HepG2 (cell line): Measurements from ENCODE around the gene RPP14. TPM values are rescaled to one million over a fixed set of nuclear protein-coding genes. Genes with fewer than 3 reads are reported as not detected.
A peak's percentile ranks its signal among the peaks of the same experiment; 100 is the strongest.

Experiments used
- ATAC-seq: fragments of 200-7000 bp; cut with Tn5 transposase; 3 replicates; pipeline ENCODE4 v1.9.1; 2020; ENCODE audit warnings: mild to moderate bottlenecking, moderate library complexity
- BruUV-seq: library from RNA; stranded (reverse); fragments of 400-500 nt; replicated peaks from 2 replicates; lab custom pipeline; 2021; lab: Mats Ljungman, UMichigan
- CTCF ChIA-PET: fragments of 300-600 bp; formaldehyde crosslinking; extraction: SDS; loops from one replicate; lab custom pipeline; 2021; ENCODE audit warnings: low total read pairs, inconsistent platforms, low intra/inter-chr PET ratio; lab: Yijun Ruan, JAX
- POLR2A ChIA-PET: fragments of 350-600 bp; sonication (Branson Sonifier 250); formaldehyde crosslinking; loops from one replicate; lab custom pipeline; 2020; ENCODE audit warnings: antibody characterized with exemption, inconsistent platforms; lab: Yijun Ruan, JAX
- DNase-seq: peaks from one replicate; pipeline ENCODE4 v3.0.0-alpha.2; 2015; ENCODE audit warnings: low spot score
- FAIRE-seq: peaks from 3 replicates; lab custom pipeline; 2011; peaks lifted over from hg19 to GRCh38; lab: Jason Lieb, UNC
- H2AFZ ChIP-seq: one replicate; pipeline ENCODE4 v1.6.1; 2011; ENCODE audit warnings: low read length, inconsistent platforms
- H3K27ac ChIP-seq: fragments of 300-600 bp; 3 replicates; pipeline ENCODE4 v1.8.0; 2011; ENCODE audit warnings: mixed run types, mild to moderate bottlenecking, mixed read lengths, low read length, inconsistent platforms; ENCODE audit not compliant: insufficient read depth; ENCODE audit errors: extremely low read length
- H3K27me3 ChIP-seq, 2 experiments: fragments of 200-600 bp in 1 of 2; 2 replicates in 1 of 2; 3 replicates in 1 of 2; pipeline versions ENCODE4 v1.6.0 to v1.8.0; 2011; ENCODE audit warnings: low read length in 2 of 2, mild to moderate bottlenecking in 2 of 2, moderate library complexity in 2 of 2, inconsistent platforms in 1 of 2; ENCODE audit not compliant: insufficient read depth in 2 of 2, control insufficient read depth in 1 of 2
- H3K36me3 ChIP-seq, 2 experiments: fragments of 200-600 bp in 1 of 2; replicated peaks in 1 of 2; 2 replicates in 1 of 2; 3 replicates in 1 of 2; pipeline versions ENCODE4 v1.5.1 to v1.8.0; 2011; ENCODE audit warnings: low read length in 2 of 2, inconsistent platforms in 1 of 2; ENCODE audit not compliant: insufficient read depth in 2 of 2, control insufficient read depth in 1 of 2
- H3K4me1 ChIP-seq: 2 replicates; pipeline ENCODE4 v1.5.1; 2012; ENCODE audit warnings: low read length, inconsistent platforms; ENCODE audit not compliant: insufficient read depth
- H3K4me2 ChIP-seq: 2 replicates; pipeline ENCODE4 v1.6.0; 2011; ENCODE audit warnings: low read depth, low read length, inconsistent platforms
- H3K4me3 ChIP-seq, 3 experiments: fragments of 200-600 bp in 1 of 3; sonication (generic), shearing (Covaris generic) in 1 of 3; replicated peaks in 1 of 3; 2 replicates each; pipeline ENCODE4 v1.5.1; 2011 to 2016; ENCODE audit warnings: low read length in 3 of 3, inconsistent platforms in 2 of 3, low read depth in 2 of 3, mild to moderate bottlenecking in 2 of 3, control low read depth in 1 of 3, mixed read lengths in 1 of 3; ENCODE audit not compliant: insufficient read depth in 1 of 3
- H3K79me2 ChIP-seq: one replicate; pipeline ENCODE4 v1.6.1; 2011; ENCODE audit warnings: low read length, inconsistent platforms; ENCODE audit not compliant: insufficient read depth
- H3K9ac ChIP-seq: 2 replicates; pipeline ENCODE4 v1.6.0; 2011; ENCODE audit warnings: mild to moderate bottlenecking, low read depth, low read length, inconsistent platforms; ENCODE audit not compliant: insufficient read depth
- H3K9me3 ChIP-seq: 2 replicates; pipeline ENCODE4 v1.5.1; 2012; ENCODE audit warnings: mild to moderate bottlenecking, low read length
- H4K20me1 ChIP-seq: 2 replicates; pipeline ENCODE4 v1.6.0; 2011; ENCODE audit warnings: inconsistent platforms, mild to moderate bottlenecking, low read length, moderate library complexity; ENCODE audit not compliant: insufficient read depth
- AGO1 ChIP-seq: fragments of 200-400 bp; formaldehyde crosslinking; IDR thresholded peaks from 2 replicates; pipeline ENCODE4 v1.6.1; 2017; ENCODE audit warnings: mild to moderate bottlenecking, low read depth, low read length, moderate library complexity; ENCODE audit not compliant: poor library complexity, severe bottlenecking
- ARNTL ChIP-seq: sonication (generic); formaldehyde crosslinking; IDR thresholded peaks from 2 replicates; pipeline ENCODE4 v1.4.0; 2020; ENCODE audit warnings: mild to moderate bottlenecking, missing genetic modification reagents
- HNRNPL ChIP-seq: fragments of 200-400 bp; formaldehyde crosslinking; IDR thresholded peaks from 2 replicates; pipeline ENCODE4 v1.6.1; 2017; ENCODE audit warnings: mild to moderate bottlenecking, low read depth, low read length
- MTF1 ChIP-seq: sonication (generic); formaldehyde crosslinking; IDR thresholded peaks from 2 replicates; pipeline ENCODE4 v1.5.0; 2020; ENCODE audit warnings: missing genetic modification reagents
- PAX8 ChIP-seq: sonication (generic); formaldehyde crosslinking; IDR thresholded peaks from 2 replicates; pipeline ENCODE4 v1.8.0; 2022; ENCODE audit warnings: mild to moderate bottlenecking, missing genetic modification reagents, borderline replicate concordance
- RAD21 ChIP-seq: fragments of 450-650 bp; formaldehyde crosslinking; IDR thresholded peaks from 2 replicates; pipeline ENCODE4 v1.5.0; 2020; ENCODE audit warnings: mild to moderate bottlenecking
- RBFOX2 ChIP-seq: fragments of 200-400 bp; formaldehyde crosslinking; IDR thresholded peaks from 2 replicates; pipeline ENCODE4 v1.6.1; 2017; ENCODE audit warnings: low read depth, mild to moderate bottlenecking, low read length
- SMC3 ChIP-seq: IDR thresholded peaks from 2 replicates; pipeline ENCODE4 v1.6.1; 2011; ENCODE audit warnings: low read length, improper control_type of control experiment
- STAG1 ChIP-seq: sonication (generic); formaldehyde crosslinking; IDR thresholded peaks from 2 replicates; pipeline ENCODE4 v1.4.0; 2020; ENCODE audit warnings: missing genetic modification reagents
- SYNCRIP ChIP-seq: fragments of 200-400 bp; formaldehyde crosslinking; IDR thresholded peaks from 2 replicates; pipeline ENCODE4 v1.6.1; 2018; ENCODE audit warnings: mild to moderate bottlenecking, low read depth, low read length; ENCODE audit not compliant: insufficient read depth
- ZNF484 ChIP-seq: sonication (generic); formaldehyde crosslinking; IDR thresholded peaks from 2 replicates; pipeline ENCODE4 v1.5.1; 2020; ENCODE audit warnings: mild to moderate bottlenecking, low read depth, missing genetic modification reagents, borderline replicate concordance
- WGBS: methylation state at CpG from one replicate; pipeline ENCODE4 v1.1.6; 2017; ENCODE audit warnings: low lambda C conversion rate; 5-methylcytosine and 5-hydroxymethylcytosine counted together
- in situ Hi-C: cut with HindIII; loops from 2 replicates; pipeline ENCODE4 v1.10.0; 2017; ENCODE audit warnings: low pct_unique_long_range_greater_than_20kb; ENCODE audit not compliant: extremely low pct_ligation_motif_present
- intact Hi-C: fragments of 100-400 bp; cut with micrococcal nuclease; formaldehyde crosslinking; loops from one replicate; pipeline ENCODE4 v1.10.0; 2022; ENCODE audit not compliant: unreplicated experiment
- polyA plus RNA-seq, 8 experiments: library from polyadenylated mRNA; depleted of rRNA in 3 of 8; stranded (reverse) in 7 of 8; unstranded in 1 of 8; fragments of >200 nt; fragmentation: Illumina TruSeq in 4 of 8; extraction: Trizol in 4 of 8; gene quantifications; 2 replicates each; pipeline versions ENCODE4 v1.2.1 to v1.2.3, GENCODE V29; 2011 to 2016; ENCODE audit warnings: low read depth in 4 of 8, missing spikeins in 1 of 8, mixed read lengths in 1 of 8; ENCODE audit not compliant: insufficient read depth in 1 of 8
- total RNA-seq, 5 experiments: library from RNA; depleted of rRNA; stranded (reverse); fragments of >200 nt; fragmentation: Illumina TruSeq; extraction: Trizol; gene quantifications; 2 replicates each; pipeline ENCODE4 v1.2.3, GENCODE V29; 2016; ENCODE audit warnings: low read depth in 1 of 5
- TF ChIP-seq, protein P1 (sequence below): sonication (generic); formaldehyde crosslinking; IDR thresholded peaks from 2 replicates; pipeline ENCODE4 v1.9.0; 2021; ENCODE audit warnings: missing genetic modification reagents, mild to moderate bottlenecking, borderline replicate concordance
- TF ChIP-seq, protein P2 (sequence below): IDR thresholded peaks from 2 replicates; pipeline ENCODE4 v1.6.1; 2012; ENCODE audit warnings: low read depth, low read length, improper control_type of control experiment
- TF ChIP-seq, protein P3 (sequence below): sonication (generic); formaldehyde crosslinking; IDR thresholded peaks from 2 replicates; pipeline ENCODE4 v1.5.0; 2020; ENCODE audit warnings: mild to moderate bottlenecking, missing genetic modification reagents, moderate library complexity
- TF ChIP-seq, protein P4 (sequence below): sonication (generic); formaldehyde crosslinking; IDR thresholded peaks from 2 replicates; pipeline ENCODE4 v1.4.0; 2020; ENCODE audit warnings: missing genetic modification reagents, mild to moderate bottlenecking, borderline replicate concordance

The RPP14 gene
- total and polyA plus RNA-seq, 2 of the 13 experiments (the other 11 are each of a cell fraction or from before 2014, with no cell fraction given): 15.4 to 16.2 TPM

DNA sequence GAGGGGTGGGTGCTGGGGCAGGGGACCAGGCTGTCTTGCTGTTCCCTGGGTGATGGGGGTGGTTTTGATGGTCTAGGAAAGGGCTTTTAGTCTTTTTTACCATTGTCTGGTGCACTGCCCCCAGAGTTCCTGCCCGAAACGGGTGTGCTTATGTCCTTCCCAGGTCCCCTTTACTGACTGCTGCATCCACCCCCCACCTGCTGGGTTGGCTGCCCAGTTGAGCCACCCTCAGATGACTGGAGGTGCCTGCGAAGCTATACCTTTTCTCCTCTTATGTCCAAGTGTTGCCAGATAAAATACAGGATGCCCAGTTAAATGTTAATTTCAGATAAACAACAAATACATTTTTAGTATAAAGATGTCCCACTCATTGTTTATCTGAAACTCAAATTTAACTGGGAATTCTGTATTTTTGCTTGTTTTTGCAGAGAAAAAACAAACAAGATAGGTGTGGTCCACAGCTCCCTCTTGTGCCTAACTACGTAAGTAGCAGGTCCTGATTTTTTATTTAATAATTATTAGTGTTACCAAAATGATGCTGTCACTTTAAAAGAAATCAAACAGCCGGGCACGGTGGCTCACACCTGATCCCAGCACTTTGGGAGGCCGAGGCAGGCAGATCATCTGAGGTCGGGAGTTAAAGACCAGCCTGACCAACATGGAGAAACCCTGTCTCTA, 6.1 kb upstream of the RPP14 start (continued):
- TF ChIP-seq, protein P1, sequence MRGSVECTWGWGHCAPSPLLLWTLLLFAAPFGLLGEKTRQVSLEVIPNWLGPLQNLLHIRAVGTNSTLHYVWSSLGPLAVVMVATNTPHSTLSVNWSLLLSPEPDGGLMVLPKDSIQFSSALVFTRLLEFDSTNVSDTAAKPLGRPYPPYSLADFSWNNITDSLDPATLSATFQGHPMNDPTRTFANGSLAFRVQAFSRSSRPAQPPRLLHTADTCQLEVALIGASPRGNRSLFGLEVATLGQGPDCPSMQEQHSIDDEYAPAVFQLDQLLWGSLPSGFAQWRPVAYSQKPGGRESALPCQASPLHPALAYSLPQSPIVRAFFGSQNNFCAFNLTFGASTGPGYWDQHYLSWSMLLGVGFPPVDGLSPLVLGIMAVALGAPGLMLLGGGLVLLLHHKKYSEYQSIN (CRISPR knock-in tag): no peak
- TF ChIP-seq AGO1 (no peak), RAD21 (CRISPR knock-in tag) (peak; percentile 63), ARNTL (CRISPR knock-in tag) (no peak), PAX8 (CRISPR knock-in tag) (no peak), RBFOX2 (no peak), MTF1 (no peak), SMC3 (peak; percentile 75), STAG1 (CRISPR knock-in tag) (peak; percentile 85)
- TF ChIP-seq, all 625 proteins: peak for 4

DNA sequence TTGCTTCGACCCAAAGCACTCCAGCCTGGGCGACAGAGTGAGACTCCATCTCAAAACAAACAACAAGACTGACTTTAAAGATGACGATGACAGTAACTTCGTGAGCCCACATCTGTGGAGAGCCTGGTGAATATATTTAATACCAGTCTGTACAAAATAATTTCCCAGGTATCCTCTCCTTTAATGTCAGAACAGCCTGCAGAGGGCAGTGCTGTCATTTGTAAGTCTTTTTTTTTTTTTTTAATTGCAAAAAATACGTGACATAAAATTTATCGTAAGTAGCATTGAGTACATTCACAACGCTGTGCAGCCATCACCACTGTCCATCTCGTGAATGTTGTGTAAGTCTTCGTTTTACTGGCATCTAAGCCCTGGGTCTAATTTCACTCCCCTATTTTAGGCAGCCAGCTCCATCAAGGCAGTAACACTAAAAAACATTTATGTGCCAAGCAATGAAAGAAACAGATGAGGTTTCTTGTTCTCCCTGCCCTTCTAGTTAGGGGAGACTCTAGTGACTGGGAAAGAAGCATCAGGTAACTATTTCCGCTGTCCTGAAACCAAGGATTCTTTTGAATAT, 1.7 kb downstream of the RPP14 start:
- intact Hi-C loops: loop anchor here (1.0 to 5.0 kb wide), 3 partner anchors 26 to 115 kb away; no protein-coding TSS in a partner anchor
- H3K9ac ChIP-seq: peak overlapping the region; percentile 93
- peak overlapping the region; percentile 93 for H3K27ac ChIP-seq
- CTCF ChIA-PET: interaction anchor here (0.8 kb wide), 1 partner anchor 107 kb away, joined by 5 read pairs; no protein-coding TSS in a partner anchor
- H3K4me1 ChIP-seq: peaks cover 28% of the 10 kb centered on the region
- peak overlapping the region; percentile 70 to 95 (median 93) for H3K4me3 ChIP-seq
- H3K27me3 ChIP-seq: no peaks in the 10 kb centered on the region; a peak in 1 of 5 replicates
- POLR2A ChIA-PET: interaction anchor here (1.0 to 3.5 kb wide), 9 partner anchors 9 to 229 kb away, joined by 3 to 33 read pairs (median 11); partner anchors contain the start of gene ACOX2
- H3K36me3 ChIP-seq: peaks cover 9 to 16% of the 10 kb centered on the region in 2 experiments; a peak in 4 of 5 replicates
- peak overlapping the region; percentile 92 for H3K4me2 ChIP-seq
- DNase-seq: no peak
- in situ Hi-C loops: loop anchor here (5.0 kb wide), 1 partner anchor 70 kb away; the partner anchor contains the start of gene ABHD6
- ATAC-seq: no peak
- WGBS: 48% methylated on average over 10 of the region's 10 CpGs
- BruUV-seq: no TSS peak
- H3K79me2 ChIP-seq: peaks cover 38% of the 10 kb centered on the region
- no peak overlapping the region for H2AFZ ChIP-seq
- no peak for FAIRE-seq
- peaks cover 20% of the 10 kb centered on the region for H4K20me1 ChIP-seq
- no peaks in the 10 kb centered on the region for H3K9me3 ChIP-seq
- TF ChIP-seq ZNF484 (CRISPR knock-in tag) (no peak), SYNCRIP (no peak), HNRNPL (no peak), STAG1 (CRISPR knock-in tag) (peak; percentile 33; the same call in 1 of the 2 replicates)
- TF ChIP-seq, protein P2, sequence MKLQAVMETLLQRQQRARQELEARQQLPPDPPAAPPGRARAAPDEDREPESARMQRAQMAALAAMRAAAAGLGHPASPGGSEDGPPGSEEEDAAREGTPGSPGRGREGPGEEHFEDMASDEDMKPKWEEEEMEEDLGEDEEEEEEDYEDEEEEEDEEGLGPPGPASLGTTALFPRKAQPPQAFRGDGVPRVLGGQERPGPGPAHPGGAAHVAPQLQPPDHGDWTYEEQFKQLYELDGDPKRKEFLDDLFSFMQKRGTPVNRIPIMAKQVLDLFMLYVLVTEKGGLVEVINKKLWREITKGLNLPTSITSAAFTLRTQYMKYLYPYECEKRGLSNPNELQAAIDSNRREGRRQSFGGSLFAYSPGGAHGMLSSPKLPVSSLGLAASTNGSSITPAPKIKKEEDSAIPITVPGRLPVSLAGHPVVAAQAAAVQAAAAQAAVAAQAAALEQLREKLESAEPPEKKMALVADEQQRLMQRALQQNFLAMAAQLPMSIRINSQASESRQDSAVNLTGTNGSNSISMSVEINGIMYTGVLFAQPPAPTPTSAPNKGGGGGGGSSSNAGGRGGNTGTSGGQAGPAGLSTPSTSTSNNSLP: 0 out of 2 replicates have a peak, but pooled peaks have one; percentile 9
- TF ChIP-seq, protein P3, sequence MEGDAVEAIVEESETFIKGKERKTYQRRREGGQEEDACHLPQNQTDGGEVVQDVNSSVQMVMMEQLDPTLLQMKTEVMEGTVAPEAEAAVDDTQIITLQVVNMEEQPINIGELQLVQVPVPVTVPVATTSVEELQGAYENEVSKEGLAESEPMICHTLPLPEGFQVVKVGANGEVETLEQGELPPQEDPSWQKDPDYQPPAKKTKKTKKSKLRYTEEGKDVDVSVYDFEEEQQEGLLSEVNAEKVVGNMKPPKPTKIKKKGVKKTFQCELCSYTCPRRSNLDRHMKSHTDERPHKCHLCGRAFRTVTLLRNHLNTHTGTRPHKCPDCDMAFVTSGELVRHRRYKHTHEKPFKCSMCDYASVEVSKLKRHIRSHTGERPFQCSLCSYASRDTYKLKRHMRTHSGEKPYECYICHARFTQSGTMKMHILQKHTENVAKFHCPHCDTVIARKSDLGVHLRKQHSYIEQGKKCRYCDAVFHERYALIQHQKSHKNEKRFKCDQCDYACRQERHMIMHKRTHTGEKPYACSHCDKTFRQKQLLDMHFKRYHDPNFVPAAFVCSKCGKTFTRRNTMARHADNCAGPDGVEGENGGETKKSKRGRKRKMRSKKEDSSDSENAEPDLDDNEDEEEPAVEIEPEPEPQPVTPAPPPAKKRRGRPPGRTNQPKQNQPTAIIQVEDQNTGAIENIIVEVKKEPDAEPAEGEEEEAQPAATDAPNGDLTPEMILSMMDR: peak; percentile 44
- TF ChIP-seq, protein P4, sequence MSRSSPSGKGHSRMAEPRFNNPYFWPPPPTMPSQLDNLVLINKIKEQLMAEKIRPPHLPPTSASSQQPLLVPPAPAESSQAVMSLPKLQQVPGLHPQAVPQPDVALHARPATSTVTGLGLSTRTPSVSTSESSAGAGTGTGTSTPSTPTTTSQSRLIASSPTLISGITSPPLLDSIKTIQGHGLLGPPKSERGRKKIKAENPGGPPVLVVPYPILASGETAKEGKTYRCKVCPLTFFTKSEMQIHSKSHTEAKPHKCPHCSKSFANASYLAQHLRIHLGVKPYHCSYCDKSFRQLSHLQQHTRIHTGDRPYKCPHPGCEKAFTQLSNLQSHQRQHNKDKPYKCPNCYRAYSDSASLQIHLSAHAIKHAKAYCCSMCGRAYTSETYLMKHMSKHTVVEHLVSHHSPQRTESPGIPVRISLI (CRISPR knock-in tag): peak; percentile 81
